HG02798 (cell line): ENCODE data around the gene CDK18.
A peak's percentile ranks its signal among the peaks of the same experiment; 100 is the strongest.

Experiments used
- ATAC-seq: cut with Tn5 transposase; IDR thresholded peaks from one replicate; pipeline ENCODE4 v1.9.1; 2021; ENCODE audit warnings: mild to moderate bottlenecking; ENCODE audit not compliant: unreplicated experiment, poor library complexity

Gene CDK18

DNA sequence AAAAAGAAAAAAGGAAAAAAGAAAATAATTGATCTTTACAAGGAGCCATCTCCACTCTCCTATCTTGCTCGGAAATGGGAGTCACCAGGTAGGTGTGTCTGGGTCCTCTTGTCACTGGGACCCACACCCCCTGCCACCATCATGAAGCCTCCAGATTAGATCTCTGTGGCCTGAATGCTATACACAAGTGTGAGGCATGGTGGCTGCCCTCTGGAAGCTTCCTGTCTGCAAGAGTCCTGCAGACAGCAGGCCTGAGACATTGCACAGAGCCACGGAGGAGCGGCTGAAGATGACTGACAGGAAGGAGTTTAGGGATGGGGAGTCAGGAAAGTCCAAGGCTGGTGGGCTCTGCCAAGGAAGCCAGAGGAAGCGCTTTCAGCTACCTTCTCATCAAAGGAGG lies 16.2 kb downstream of the CDK18 start:
- ATAC-seq, result no peak

DNA sequence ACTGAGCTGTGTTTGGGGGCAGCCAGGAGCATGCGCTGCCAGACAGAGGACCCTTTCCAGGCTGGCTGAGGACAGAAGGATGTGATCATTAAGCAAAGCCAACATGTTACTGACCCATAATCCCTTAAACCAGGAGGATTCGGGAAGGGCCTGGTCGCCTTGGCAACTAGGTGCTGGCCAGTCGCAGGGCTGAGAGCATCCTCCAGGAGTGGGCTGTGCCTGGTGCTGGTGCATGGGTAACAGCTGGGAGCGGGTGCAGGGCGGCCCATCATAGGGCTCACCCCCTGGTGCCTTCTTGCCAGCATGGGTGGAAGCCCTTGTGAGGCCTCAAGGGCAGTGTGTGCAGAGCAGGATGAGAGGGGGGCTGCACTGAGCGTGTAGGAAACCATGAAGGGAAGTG lies 17.2 kb downstream of the CDK18 start:
- no peak for ATAC-seq

DNA sequence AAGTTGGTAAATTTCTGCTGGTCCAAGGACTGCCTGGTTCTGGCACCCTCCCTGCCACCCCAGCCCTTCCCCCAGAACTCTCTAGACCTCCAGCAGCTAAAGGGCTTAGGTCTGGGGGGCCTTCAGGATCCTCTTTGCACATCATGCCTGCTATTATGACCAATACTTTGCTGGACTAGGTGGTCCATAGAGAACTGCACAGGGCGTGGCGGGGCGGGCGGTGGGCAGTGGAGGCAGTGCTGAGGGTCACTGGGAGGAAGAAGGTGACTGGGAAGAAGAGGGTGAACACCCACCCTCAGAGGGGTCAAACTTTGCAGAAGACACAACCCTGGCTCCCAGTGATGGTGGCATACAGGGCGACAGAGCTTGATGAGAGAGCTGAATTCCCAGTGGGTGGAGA lies 18.2 kb downstream of the CDK18 start:
- no peak for ATAC-seq

DNA sequence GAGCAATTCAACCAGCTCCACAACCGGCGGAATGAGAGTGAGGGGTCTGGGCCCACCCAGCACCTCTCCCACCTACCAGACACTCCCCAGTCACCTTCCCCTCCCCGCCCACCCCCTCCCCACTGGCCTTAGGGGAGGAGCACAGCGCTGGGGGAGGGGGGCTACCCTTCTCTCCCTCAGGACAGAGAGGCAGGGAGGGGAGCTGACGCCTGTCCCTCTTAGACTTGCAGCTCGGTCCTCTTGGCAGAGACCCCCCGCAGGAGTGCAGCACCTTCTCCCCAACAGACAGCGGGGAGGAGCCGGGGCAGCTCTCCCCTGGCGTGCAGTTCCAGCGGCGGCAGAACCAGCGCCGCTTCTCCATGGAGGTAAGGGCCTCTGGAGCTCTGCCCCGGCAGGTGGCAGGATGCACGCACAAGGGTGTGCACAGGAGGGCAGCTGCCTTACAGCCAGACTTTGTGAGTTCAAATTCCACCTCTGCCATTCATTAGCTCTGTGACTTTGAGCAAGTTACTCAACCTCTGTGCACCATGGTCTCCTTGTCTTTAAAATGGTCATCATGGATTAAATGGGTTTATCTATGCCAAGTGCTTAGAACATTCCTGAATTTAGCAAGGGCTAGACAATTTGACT lies 18.9 kb downstream of the CDK18 start:
- no peak for ATAC-seq

DNA sequence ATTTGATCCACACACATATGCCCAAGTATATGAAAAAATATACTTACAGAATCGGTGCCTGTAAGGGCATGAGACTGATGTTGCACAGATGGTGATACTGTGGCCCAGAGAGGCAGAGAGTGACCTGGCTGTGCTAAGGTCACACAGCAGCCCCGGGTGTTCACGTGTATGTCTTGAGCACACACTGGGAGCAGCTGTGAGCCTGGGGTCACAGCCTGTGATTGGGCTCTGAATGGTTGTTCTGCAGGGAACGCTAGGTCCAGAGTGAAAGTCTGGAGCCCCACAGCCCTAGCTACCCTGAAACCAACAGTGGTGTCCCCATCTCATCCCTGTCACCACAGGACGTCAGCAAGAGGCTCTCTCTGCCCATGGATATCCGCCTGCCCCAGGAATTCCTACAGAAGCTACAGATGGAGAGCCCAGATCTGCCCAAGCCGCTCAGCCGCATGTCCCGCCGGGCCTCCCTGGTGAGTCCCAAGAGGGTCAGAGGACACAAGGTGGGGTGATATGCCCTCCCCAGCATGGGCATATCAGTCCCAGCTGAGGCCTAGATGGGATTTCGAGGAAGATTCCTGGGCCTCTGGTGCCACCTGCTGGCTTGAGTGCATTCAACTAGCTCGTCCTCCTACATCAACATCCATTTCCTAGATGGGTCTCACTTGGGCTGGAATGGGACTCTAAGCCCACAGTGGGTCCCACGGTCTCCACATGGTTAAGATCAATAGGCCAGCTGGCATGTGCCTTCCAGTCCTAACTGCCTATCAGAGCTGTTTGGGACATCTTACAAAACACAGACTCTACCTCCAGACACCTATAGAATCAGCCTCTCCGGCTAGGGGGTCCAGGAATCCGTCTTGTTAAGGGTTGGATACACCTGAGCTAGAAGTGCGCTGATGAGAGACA lies 19.7 kb downstream of the CDK18 start:
- ATAC-seq, result no peak

DNA sequence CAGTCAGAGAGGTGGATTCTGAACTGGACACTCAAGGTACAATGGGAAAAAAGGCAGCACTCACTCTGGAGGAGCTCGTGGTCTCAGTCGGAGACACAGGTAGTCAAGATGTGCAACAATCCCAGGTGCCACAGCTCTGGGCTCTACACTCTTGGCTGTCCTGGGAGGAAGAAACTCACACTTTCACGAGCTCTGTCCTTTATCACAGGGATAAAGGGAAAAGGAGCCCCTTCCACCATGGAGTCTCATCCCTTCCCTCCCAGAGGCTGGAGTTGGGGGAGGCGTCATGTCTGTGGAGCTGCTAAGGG lies 20.3 kb downstream of the CDK18 start:
- ATAC-seq, result no peak

DNA sequence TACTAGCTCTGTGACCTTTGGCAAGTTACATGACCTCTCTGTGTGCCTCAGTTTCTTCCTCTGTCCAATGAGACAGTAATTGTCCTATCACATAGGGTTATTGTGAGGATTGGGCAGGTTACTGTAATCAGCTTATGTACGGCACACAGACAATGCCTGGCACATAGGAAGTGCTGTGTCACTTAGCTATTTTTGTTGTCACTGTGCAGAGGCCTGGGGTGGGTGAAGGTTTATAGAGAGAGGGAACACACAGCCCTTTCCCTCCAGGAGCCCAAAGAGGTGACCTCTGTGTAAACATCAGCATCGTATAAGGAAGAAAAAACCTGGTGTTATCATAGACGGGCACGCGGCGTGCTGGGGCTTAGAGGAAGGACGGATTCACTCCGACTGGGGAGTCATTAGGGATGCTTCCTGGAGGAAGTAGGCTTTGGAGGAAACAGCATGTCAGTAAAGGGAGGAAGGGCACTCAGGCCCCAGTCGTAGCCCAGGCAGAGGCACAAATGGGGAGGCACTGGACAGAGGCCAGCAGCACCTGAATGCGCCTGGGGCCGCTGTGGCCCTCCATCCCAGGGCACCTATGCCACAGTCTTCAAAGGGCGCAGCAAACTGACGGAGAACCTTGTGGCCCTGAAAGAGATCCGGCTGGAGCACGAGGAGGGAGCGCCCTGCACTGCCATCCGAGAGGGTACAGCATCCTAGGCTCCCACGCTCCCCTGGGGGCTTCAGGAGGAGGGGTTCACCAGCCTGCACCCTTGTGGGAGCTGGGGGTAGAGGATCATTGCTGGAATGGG lies 21.2 kb downstream of the CDK18 start:
- no peak for ATAC-seq

DNA sequence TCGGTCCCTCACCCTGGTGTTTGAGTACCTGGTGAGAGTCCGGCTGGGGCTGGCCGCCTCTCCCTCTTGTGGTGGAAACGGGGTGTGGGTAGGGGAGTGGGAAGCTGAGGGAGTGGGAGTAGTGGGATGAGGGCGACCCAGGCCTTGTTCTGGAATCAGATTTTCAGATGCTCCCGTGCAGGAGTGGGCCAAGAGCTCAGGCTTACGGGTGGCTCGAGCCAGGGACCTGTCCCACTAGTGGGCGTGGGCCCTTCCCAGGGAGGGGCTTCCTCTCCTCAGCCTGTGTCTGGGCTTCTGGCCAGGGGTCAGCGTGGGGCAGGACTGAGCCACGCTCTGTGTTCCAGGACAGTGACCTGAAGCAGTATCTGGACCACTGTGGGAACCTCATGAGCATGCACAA lies 22.0 kb downstream of the CDK18 start:
- no peak for ATAC-seq

DNA sequence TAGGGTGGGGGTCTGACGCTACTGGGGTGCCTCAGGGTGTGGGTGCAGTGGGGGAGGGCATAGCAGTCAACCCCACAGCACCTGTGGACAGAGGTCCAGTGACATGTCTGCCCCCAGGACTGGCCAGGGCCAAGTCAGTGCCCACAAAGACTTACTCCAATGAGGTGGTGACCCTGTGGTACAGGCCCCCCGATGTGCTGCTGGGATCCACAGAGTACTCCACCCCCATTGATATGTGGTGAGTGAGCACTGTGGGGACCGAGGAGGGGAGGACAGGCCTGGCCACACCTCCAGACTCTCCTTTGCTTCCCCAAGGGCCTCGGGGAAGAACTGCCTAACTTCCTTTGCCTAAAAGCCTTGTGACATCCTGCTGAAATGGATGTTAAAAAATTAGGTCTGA lies 23.5 kb downstream of the CDK18 start:
- ATAC-seq, result no peak

DNA sequence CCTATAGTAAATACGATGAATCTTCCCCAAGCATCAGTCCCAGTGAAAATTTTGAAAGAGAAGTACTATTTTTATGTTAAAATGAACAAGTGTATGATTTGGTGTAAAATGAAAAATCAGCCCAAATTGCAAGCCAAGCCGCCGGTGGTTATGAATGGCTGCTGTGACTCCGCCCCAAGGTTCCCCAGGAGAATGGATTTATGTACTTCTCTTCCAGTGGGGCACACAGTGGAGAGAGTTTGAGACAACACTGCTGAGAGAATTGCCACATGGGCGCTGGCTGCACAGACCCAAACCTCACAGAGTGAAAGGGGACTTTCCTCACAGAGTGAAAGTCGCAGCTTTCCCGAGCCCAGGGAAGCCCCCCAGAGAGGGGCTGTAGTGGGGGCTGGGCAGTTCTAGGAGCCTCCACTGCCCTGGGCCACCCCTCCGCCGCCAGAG lies 24.0 kb downstream of the CDK18 start:
- ATAC-seq, result no peak

DNA sequence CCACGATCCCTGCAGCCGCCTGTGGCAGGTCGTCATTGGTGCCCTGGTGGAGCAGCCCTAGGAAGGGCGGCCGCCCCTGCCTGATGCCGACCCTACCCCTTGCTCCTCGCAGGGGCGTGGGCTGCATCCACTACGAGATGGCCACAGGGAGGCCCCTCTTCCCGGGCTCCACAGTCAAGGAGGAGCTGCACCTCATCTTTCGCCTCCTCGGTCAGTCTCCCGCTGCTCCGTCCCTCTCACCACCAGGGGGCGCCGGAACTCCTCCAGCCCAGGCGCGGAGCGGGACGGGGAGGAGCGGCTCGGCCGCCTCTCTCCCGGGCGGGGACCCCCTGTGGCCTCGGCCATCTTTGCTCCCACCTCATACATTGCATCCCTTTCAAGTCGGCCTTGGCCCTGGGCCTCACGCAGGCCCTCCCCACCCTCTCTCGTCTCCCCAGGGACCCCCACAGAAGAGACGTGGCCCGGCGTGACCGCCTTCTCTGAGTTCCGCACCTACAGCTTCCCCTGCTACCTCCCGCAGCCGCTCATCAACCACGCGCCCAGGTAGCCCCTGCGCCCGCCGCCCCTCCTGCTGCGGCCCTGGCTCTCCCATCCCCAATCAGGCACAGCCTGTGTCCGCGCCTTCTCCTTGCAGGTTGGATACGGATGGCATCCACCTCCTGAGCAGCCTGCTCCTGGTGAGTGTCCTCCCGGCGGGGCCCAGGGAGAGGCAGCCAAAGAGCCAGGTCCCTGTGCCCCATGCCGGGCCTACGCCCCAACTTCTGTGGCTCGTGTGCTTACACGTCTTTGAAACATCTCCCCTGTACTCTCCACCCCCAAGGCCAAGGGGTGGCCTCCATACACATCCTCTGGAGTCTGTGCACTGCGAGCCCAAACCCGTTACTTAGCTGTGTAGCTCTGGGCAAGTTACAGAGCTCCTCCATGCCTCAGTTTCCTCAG lies 24.7 kb downstream of the CDK18 start:
- ATAC-seq, result peak; percentile 78

DNA sequence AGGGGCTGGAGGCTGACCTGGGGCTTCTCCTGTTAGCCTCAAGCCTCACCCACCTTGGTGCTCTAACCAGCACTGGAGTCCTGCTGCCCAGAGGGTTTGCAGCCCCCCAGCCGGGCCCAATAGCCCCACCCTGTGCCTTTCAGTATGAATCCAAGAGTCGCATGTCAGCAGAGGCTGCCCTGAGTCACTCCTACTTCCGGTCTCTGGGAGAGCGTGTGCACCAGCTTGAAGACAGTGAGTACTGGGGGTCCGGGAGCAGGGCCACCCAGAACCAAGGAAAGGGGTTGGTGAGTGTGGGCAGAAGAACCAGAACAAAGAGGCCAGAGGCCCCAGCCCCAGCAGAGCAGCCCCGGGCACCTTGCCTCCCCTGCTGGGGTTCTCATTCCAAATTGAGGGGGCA lies 25.6 kb downstream of the CDK18 start:
- no peak for ATAC-seq

DNA sequence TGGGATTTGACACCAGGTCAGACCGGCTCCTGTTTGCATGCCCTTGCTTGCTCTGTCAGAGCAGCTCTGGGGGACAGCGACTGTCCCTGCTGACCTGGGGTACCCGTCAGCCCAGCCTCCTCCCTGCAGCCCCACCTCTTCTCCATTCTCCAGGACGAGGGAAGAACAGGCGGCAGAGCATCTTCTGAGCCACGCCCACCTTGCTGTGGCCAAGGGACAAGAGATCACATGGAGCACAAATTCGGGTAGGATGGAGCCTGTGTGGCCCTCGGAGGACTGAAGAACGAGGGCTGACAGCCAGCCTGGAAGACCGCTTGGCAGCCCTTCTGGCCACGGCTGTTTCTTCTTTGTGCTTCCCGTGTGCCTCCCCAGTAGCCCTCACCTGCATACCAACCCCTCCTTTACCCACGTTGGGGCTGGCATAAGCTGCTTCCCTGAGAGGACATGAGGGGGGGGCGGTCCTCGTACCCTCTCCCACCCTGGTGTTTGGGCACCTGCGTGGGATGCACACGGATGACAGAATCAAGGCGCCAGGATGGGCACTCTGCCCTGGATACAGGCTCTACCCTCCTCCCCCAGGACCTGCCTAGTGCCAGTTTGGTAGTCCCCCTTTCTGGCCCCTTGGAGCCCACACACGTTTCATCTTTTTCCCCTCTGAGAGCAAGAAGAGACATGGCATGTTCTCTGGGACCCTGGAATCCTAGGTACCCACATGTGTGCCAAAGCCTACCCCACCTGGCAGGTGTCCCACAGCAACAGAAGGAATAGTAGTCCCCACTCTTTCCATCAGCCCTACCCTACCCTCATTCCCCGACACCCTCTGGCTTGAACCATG lies 26.9 kb downstream of the CDK18 start:
- ATAC-seq, result no peak

DNA sequence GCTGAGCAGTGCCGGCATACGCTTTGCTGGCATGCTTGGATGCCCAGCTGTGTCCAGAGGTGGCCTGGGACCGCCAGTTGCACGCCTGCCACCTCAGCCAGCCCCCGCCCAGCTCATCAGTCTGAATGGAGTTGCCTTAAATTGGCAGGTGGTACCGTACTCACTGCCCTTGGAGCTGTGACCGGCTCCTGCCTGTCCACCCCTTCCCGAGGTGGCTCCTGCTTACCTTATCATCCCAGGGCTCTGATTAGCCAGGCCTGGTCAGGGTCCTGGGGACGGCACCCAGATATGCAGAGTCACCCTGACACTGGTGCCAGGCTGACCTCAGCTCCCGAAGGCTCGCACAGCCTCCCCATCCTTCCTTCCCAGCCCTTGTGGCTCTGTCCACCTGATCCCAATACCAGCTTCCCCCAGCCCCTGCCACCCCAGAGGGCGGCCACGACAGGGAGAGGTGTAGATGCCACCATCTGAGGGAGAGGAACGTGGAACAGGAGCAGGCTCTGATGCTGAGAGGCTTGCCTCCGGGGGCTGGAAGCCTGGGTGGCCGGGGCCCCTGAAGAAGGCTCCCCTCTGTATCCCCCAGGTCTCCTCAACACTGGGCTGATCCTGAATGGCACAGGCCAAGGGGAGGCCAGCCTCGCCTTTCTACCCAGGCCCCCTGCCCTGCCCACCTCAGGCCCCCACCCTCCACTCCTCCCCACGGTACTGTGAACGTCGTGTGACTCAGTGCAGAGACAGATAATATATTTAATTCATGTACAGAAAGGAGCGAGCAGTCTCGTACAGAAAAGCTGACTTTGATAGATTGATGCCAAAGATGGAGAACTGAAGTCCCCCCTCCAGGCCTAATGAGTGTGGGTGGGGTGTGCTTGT lies 27.8 kb downstream of the CDK18 start:
- ATAC-seq, result no peak

DNA sequence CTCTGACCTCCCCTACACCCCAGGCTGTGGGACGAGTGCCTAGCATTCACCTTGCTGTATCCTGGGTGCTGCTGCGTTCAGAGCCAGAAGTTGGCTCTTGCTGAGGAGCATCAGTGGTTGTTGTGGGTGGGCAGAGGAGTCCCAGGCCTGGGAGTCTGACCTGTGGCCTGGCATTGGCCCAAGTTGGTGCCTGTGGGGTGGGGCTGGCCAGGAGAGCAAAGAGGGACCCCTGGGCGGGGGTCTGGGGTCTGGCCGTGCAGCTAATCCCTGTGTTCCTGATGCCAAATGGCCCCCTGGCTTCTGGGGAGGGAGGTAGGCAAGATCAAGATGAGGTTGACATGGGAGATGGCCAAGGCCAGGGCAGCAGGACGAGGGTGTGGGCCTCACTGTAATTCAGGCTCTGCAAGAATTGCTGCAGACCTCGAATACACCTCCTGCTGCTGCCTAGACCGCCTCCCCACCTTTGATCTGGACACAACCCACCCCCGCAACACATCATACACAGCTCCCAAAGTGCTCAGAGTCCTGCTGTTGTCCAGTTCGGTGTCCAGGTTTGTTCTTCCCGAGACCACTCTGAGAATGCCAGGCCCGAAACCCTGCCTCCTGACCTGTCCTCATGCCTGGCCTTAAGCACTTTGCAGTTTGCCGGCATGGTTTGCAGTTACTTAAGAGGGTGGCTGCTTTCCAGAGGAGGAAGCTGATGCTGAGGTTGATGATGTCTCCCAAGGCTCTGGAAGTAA lies 28.7 kb downstream of the CDK18 start:
- no peak for ATAC-seq

DNA sequence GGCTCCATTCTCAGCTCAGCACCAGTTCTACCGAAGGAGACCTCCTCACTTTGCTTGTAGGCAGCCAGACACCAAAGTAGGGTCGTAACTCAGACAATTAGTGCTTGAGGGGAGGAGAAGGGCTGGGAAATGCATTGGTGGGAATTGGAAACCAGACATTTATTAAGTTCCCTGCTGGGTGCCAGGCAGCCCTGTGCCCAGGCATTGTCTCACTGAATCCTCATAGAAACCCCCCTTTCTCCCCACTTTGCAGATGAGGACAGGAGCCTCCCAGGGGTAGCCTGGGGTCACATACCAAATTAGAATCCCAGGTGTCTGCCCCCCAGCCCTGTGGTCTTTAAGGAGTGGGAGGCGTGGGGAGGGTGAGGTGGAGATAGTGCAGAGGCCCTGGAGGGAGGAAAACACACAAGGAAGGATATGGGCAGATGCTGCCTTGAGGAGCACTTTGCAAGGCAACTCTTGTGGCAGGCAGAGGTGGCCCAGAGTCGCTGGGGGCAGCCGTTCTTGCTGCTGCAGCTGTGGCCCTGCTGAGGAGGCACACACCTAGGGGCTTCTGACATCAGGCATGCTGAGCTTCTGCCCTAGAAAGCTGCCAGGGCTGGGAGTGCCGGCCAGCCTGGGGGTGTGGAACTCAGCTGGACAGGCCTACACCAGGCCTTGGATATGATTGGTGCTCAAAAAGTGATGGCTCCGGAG lies 29.4 kb downstream of the CDK18 start:
- no peak for ATAC-seq

DNA sequence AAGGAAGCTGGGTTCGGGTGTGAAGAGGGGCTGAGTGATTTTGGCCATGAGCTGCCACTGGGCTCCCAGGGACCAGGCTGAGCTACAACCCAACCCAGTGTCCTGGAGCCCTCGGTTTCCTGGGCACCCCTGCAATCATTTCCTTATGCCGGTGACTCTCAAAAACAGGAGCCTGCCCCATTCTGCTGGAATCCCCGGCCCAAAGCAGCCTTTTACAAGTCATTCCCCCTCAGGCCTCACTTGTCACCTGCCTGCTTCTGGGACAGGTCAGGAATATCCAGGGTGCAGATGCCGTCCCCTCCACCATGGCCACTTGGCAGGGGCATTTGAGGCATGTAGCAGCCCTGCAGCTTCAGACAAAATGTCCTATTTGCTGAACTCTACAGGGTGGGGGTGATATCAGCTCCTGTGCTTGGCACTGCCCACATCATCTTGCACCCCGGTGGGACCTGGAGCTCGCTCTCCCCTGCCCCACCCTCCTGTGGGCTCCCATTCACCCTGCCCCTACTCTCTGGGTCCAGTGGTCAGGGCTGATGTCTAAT lies 30.0 kb downstream of the CDK18 start:
- ATAC-seq, result no peak
